K562 (cell line): ENCODE data around the gene CLCF1. TPM values are rescaled to one million over a fixed set of nuclear protein-coding genes. Genes with fewer than 3 reads are reported as not detected.

Experiments
- ATAC-seq: fragments of 200-7000 bp; cut with Tn5 transposase; 3 replicates; pipeline ENCODE4 v1.9.1; 2020; ENCODE audit warnings: moderate library complexity
- BruUV-seq: library from RNA; stranded (reverse); fragments of 400-500 nt; replicated peaks from 2 replicates; lab custom pipeline; 2021; lab: Mats Ljungman, UMichigan
- CTCF ChIA-PET: fragments of 300-600 bp; formaldehyde crosslinking; extraction: SDS; loops from one replicate; lab custom pipeline; 2021; ENCODE audit warnings: low intra/inter-chr PET ratio; lab: Yijun Ruan, JAX
- POLR2A ChIA-PET: fragments of 300-600, 350-650 bp; sonication (Branson Sonifier 250); formaldehyde crosslinking; extraction: SDS; loops from one replicate; lab custom pipeline; 2021; ENCODE audit warnings: antibody characterized with exemption, inconsistent platforms; lab: Yijun Ruan, JAX
- DNase-seq, 4 experiments: peaks; one replicate each; pipeline versions ENCODE4 v3.0.0 to v3.0.0-alpha.2; 2011 to 2018; ENCODE audit warnings: low spot score in 3 of 4, mixed read lengths in 3 of 4; ENCODE audit errors: extremely low read depth in 1 of 4
- FAIRE-seq: peaks from 2 replicates; lab custom pipeline; 2011; peaks lifted over from hg19 to GRCh38; lab: Jason Lieb, UNC
- H2AFZ ChIP-seq: 2 replicates; pipeline ENCODE4 v1.6.0; 2011; ENCODE audit warnings: low read depth, low read length, control low read depth, inconsistent platforms
- H3K27ac ChIP-seq: fragments of 200-600 bp; 3 replicates; pipeline ENCODE4 v1.8.0; 2011; ENCODE audit warnings: low read depth, mild to moderate bottlenecking, control low read depth, inconsistent platforms, low read length, moderate library complexity, mixed read lengths; ENCODE audit errors: extremely low read depth
- H3K27me3 ChIP-seq, 2 experiments: fragments of 300-600 bp in 1 of 2; 2 replicates in 1 of 2; 3 replicates in 1 of 2; pipeline versions ENCODE4 v1.6.0 to v1.8.0; 2011; ENCODE audit warnings: inconsistent platforms in 2 of 2, low read length in 2 of 2, mild to moderate bottlenecking in 1 of 2, mixed read lengths in 1 of 2, moderate library complexity in 1 of 2; ENCODE audit not compliant: control insufficient read depth in 2 of 2, insufficient read depth in 2 of 2
- H3K36me3 ChIP-seq: fragments of 300-600 bp; 3 replicates; pipeline ENCODE4 v1.8.0; 2011; ENCODE audit warnings: mild to moderate bottlenecking, low read length, inconsistent platforms; ENCODE audit not compliant: control insufficient read depth, insufficient read depth
- H3K4me1 ChIP-seq, 2 experiments: fragments of 200-600 bp in 1 of 2; replicated peaks in 1 of 2; 2 replicates in 1 of 2; 3 replicates in 1 of 2; pipeline versions ENCODE4 v1.5.1 to v1.8.0; 2011; ENCODE audit warnings: inconsistent platforms in 2 of 2, low read length in 2 of 2, mild to moderate bottlenecking in 1 of 2, mixed read lengths in 1 of 2, moderate library complexity in 1 of 2; ENCODE audit not compliant: control insufficient read depth in 2 of 2, insufficient read depth in 2 of 2
- H3K4me2 ChIP-seq: 2 replicates; pipeline ENCODE4 v1.6.1; 2011; ENCODE audit warnings: low read length, control low read depth, inconsistent platforms, mixed read lengths; ENCODE audit not compliant: insufficient read depth
- H3K4me3 ChIP-seq: fragments of 200-600 bp; sonication (generic), shearing (Covaris generic); 2 replicates; pipeline ENCODE4 v1.5.1; 2016; ENCODE audit warnings: control low read depth, inconsistent platforms
- H3K79me2 ChIP-seq: fragments of 200-600 bp; 3 replicates; pipeline ENCODE4 v1.8.0; 2011; ENCODE audit warnings: low read length, inconsistent platforms; ENCODE audit not compliant: control insufficient read depth, insufficient read depth
- H3K9ac ChIP-seq, 2 experiments: 2 replicates each; pipeline versions ENCODE4 v1.6.0 to v1.6.1; 2011; ENCODE audit warnings: low read depth in 2 of 2, low read length in 2 of 2, control low read depth in 1 of 2, inconsistent platforms in 1 of 2, mild to moderate bottlenecking in 1 of 2, mixed read lengths in 1 of 2; ENCODE audit not compliant: insufficient read depth in 1 of 2
- H3K9me1 ChIP-seq: one replicate; pipeline ENCODE4 v1.6.0; 2011; ENCODE audit warnings: inconsistent platforms, mild to moderate bottlenecking, low read length, moderate library complexity; ENCODE audit not compliant: control insufficient read depth, insufficient read depth
- H3K9me3 ChIP-seq: replicated peaks from 2 replicates; pipeline ENCODE4 v1.5.1; 2011; ENCODE audit warnings: low read depth, low read length, inconsistent platforms; ENCODE audit not compliant: control insufficient read depth, insufficient read depth
- H4K20me1 ChIP-seq: replicated peaks from 2 replicates; pipeline ENCODE4 v1.6.1; 2011; ENCODE audit warnings: low read length, inconsistent platforms, mixed read lengths; ENCODE audit not compliant: control insufficient read depth, insufficient read depth
- DDX20 ChIP-seq: fragments of 450-650 bp; IDR thresholded peaks from 2 replicates; pipeline ENCODE4 v1.6.1; 2016; ENCODE audit warnings: missing genetic modification characterization, low read depth, mild to moderate bottlenecking, missing compliant biosample characterization, moderate library complexity
- FUS ChIP-seq: fragments of 200-400 bp; formaldehyde crosslinking; optimal IDR thresholded peaks from 2 replicates; pipeline ENCODE3; 2017; ENCODE audit warnings: low read depth, low read length
- JUNB ChIP-seq: fragments of 450-650 bp; formaldehyde crosslinking; conservative IDR thresholded peaks from 2 replicates; pipeline ENCODE4 v1.4.0; 2020; ENCODE audit warnings: mild to moderate bottlenecking
- KAT7 ChIP-seq: sonication (generic); formaldehyde crosslinking; IDR thresholded peaks from 2 replicates; pipeline ENCODE4 v1.8.0; 2022; ENCODE audit warnings: missing genetic modification reagents, mild to moderate bottlenecking, borderline replicate concordance
- KDM4B ChIP-seq, 2 experiments: fragments of 450-650 bp in 1 of 2; sonication (generic) in 1 of 2; IDR thresholded peaks; 2 replicates each; pipeline ENCODE4 v1.6.1; 2016 to 2017; ENCODE audit warnings: borderline replicate concordance in 2 of 2, antibody characterized with exemption in 1 of 2, low read depth in 1 of 2, mild to moderate bottlenecking in 1 of 2
- SMARCC2 ChIP-seq: fragments of 450-650 bp; IDR thresholded peaks from 2 replicates; pipeline ENCODE4 v1.6.1; 2017; ENCODE audit warnings: antibody characterized with exemption, moderate library complexity, mild to moderate bottlenecking, low read depth
- SP1 ChIP-seq: sonication (generic); formaldehyde crosslinking; IDR thresholded peaks from 2 replicates; pipeline ENCODE4 v1.8.1; 2022; ENCODE audit warnings: mild to moderate bottlenecking, missing genetic modification reagents
- ZC3H4 ChIP-seq: sonication (generic); formaldehyde crosslinking; IDR thresholded peaks from 2 replicates; pipeline ENCODE4 v1.9.0; 2021; ENCODE audit warnings: missing genetic modification reagents, borderline replicate concordance
- ZNF134 ChIP-seq: fragments of 250-450 bp; sonication (Bioruptor Pico); conservative IDR thresholded peaks from 2 replicates; pipeline ENCODE4 v1.4.0; 2020
- WGBS: fragments of 100-300 bp; shearing (Covaris generic); methylation state at CpG from one replicate; pipeline ENCODE4 v1.1.6; 2016; ENCODE audit warnings: low coverage, mixed read lengths; ENCODE audit not compliant: insufficient coverage; ENCODE audit errors: missing lambda C conversion rate; 5-methylcytosine and 5-hydroxymethylcytosine counted together
- in situ Hi-C: fragments of 300-500 bp; cut with MboI; formaldehyde crosslinking; loops from 4 replicates; pipeline ENCODE4 v1.15.0; 2018; ENCODE audit warnings: inconsistent platforms, mixed read lengths
- intact Hi-C: fragments of 100-400 bp; cut with micrococcal nuclease; formaldehyde crosslinking; loops from 2 replicates; pipeline ENCODE4 v1.14.2; 2022
- polyA plus RNA-seq, 8 experiments: library from polyadenylated mRNA; depleted of rRNA in 4 of 8; stranded (reverse) in 5 of 8; unstranded in 3 of 8; fragments of >200 nt; fragmentation: Nextera tagmentation in 2 of 8; fragmentation: Illumina TruSeq in 1 of 8; extraction: Ambion mirVana in 2 of 8; extraction: Trizol in 1 of 8; gene quantifications; 2 replicates each; pipeline versions ENCODE4 v1.2.1 to v1.2.3, GENCODE V29; 2011 to 2014; ENCODE audit warnings: inconsistent platforms in 1 of 8, missing spikeins in 1 of 8
- total RNA-seq, 7 experiments: library from RNA; depleted of rRNA in 6 of 7; stranded (reverse); fragments of >200 nt in 6 of 7; fragmentation: Illumina TruSeq in 2 of 7; extraction: Trizol in 2 of 7; gene quantifications; 2 replicates each; pipeline versions ENCODE4 v1.2.1 to v1.2.3, GENCODE V29; 2011 to 2021; ENCODE audit warnings: low replicate concordance in 1 of 7
- TF ChIP-seq, protein P1 (sequence below): fragments of 450-650 bp; IDR thresholded peaks from 2 replicates; pipeline ENCODE4 v1.6.1; 2017; ENCODE audit warnings: antibody characterized with exemption, mild to moderate bottlenecking
- TF ChIP-seq, protein P2 (sequence below), 3 experiments: fragments of 200-800 bp in 1 of 3; sonication (Bioruptor generic) in 1 of 3; sonication (generic) in 1 of 3; formaldehyde crosslinking in 1 of 3; IDR thresholded peaks; 2 replicates each; pipeline versions ENCODE4 v1.6.1 to v1.8.0; 2016 to 2022; ENCODE audit warnings: mild to moderate bottlenecking in 2 of 3, missing compliant biosample characterization in 2 of 3, missing genetic modification characterization in 2 of 3, missing genetic modification reagents in 1 of 3
- TF ChIP-seq, protein P3 (sequence below): fragments of 450-650 bp; conservative IDR thresholded peaks from 2 replicates; pipeline ENCODE4 v1.6.1; 2016; ENCODE audit warnings: missing genetic modification characterization, low read depth, mild to moderate bottlenecking, missing compliant biosample characterization, moderate library complexity

The CLCF1 gene
- total and polyA plus RNA-seq, 9 of the 15 experiments (the other 6 are each of a cell fraction or from before 2014, with no cell fraction given) = 0.49 to 5.8 (median 3.0) TPM

DNA sequence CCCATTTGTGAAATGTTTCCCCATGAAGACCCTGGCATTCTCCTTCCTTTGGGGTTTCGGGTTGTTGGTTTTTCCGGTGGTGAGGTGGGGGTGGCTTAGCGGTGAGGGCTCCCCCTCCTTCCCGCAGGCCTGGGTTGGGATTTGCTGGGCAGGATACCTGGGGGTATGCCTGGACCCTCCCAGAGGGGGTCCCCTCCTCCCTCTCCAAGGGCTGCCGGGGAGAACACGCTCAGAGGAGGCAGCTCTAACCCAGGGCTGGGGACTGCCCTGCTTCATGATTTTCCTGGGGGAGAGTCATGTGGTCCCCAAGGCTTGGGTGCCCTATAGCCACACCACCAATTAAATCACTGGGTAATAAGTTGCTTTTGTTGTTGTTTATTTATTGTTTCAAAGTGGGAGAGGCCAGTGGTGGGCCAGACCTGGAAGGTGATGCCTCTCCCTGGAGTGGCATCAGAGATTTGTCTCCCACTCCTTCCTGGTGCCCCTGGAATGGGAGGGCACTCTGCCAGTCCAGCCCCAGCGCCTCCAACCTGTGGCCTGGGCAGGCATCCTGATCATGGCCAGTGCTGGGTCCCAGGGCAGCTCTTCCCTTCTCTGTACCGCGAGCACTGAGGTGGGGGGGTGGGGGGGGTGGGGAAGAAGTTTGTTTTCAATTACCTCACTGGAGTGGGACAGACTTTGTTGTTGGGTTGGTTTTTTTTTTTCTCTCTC lies 1.3 kb upstream of the CLCF1 start:
- Histone ChIP-seq H3K27me3 (no peaks in the 10 kb centered on the region), H2AFZ (peak overlapping the region; percentile 73), H3K36me3 (no peaks in the 10 kb centered on the region), H3K27ac (peak overlapping the region; percentile 95), H3K4me3 (peak overlapping the region; percentile 96), H3K9ac (peak overlapping the region; percentile 90 to 95), H3K79me2 (peaks cover 39% of the 10 kb centered on the region; the same call in 2 of the 3 replicates), H3K4me1 (peaks cover 65 to 84% of the 10 kb centered on the region in 2 experiments), H4K20me1 (no peaks in the 10 kb centered on the region), H3K9me3 (no peaks in the 10 kb centered on the region), H3K9me1 (no peaks in the 10 kb centered on the region), H3K4me2 (peak overlapping the region; percentile 79)
- no peak for ATAC-seq
- CTCF ChIA-PET = interaction anchor here (0.7 to 4.1 kb wide), 3 partner anchors 17 to 54 kb away, joined by 4 to 21 read pairs (median 5); partner anchors contain the start of gene POLD4
- 14% methylated on average over 8 of the region's 9 CpGs for WGBS
- no peak for DNase-seq
- FAIRE-seq = no peak
- TSS peak; percentile 75 for BruUV-seq
- in situ Hi-C loops = no loop called here
- POLR2A ChIA-PET = interaction anchor here (0.5 to 2.3 kb wide), 6 partner anchors 12 to 128 kb away, joined by 3 to 11 read pairs (median 4); partner anchors contain the start of gene PPP1CA
- intact Hi-C loops = no loop called here
- 0 out of 2 replicates have a peak, but pooled peaks have one; percentile 2 for TF ChIP-seq SMARCC2
- TF ChIP-seq, protein P1, sequence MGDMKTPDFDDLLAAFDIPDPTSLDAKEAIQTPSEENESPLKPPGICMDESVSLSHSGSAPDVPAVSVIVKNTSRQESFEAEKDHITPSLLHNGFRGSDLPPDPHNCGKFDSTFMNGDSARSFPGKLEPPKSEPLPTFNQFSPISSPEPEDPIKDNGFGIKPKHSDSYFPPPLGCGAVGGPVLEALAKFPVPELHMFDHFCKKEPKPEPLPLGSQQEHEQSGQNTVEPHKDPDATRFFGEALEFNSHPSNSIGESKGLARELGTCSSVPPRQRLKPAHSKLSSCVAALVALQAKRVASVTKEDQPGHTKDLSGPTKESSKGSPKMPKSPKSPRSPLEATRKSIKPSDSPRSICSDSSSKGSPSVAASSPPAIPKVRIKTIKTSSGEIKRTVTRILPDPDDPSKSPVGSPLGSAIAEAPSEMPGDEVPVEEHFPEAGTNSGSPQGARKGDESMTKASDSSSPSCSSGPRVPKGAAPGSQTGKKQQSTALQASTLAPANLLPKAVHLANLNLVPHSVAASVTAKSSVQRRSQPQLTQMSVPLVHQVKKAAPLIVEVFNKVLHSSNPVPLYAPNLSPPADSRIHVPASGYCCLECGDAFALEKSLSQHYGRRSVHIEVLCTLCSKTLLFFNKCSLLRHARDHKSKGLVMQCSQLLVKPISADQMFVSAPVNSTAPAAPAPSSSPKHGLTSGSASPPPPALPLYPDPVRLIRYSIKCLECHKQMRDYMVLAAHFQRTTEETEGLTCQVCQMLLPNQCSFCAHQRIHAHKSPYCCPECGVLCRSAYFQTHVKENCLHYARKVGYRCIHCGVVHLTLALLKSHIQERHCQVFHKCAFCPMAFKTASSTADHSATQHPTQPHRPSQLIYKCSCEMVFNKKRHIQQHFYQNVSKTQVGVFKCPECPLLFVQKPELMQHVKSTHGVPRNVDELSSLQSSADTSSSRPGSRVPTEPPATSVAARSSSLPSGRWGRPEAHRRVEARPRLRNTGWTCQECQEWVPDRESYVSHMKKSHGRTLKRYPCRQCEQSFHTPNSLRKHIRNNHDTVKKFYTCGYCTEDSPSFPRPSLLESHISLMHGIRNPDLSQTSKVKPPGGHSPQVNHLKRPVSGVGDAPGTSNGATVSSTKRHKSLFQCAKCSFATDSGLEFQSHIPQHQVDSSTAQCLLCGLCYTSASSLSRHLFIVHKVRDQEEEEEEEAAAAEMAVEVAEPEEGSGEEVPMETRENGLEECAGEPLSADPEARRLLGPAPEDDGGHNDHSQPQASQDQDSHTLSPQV = 0 out of 2 replicates have a peak, but pooled peaks have one; percentile 56
- TF ChIP-seq FUS = no peak
- TF ChIP-seq ZNF134 (CRISPR knock-in tag) = 0 out of 2 replicates have a peak, but pooled peaks have one; percentile 11
- no peak for TF ChIP-seq DDX20 (tag)
- TF ChIP-seq, protein P2, sequence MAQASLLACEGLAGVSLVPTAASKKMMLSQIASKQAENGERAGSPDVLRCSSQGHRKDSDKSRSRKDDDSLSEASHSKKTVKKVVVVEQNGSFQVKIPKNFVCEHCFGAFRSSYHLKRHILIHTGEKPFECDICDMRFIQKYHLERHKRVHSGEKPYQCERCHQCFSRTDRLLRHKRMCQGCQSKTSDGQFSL (CRISPR knock-in tag; IDR thresholded peaks at IDR 0.05) = no peak; the same call in 1 of the 2 replicates
- TF ChIP-seq, protein P2 (tag; IDR thresholded peaks at IDR 0.05) = peak in 1 of 2 experiments; percentile 85; a peak in 1 of 4 replicates
- TF ChIP-seq ZC3H4 (CRISPR knock-in tag) = 0 out of 2 replicates have a peak, but pooled peaks have one; percentile 34
- TF ChIP-seq KDM4B (IDR thresholded peaks at IDR 0.05; ENCODE audit: borderline replicate concordance in 2 of 2, low read depth in 1 of 2) = 0 out of 4 replicates have a peak, but pooled peaks of 1 of the 2 experiments have one; percentile 20
- no peak for TF ChIP-seq JUNB (CRISPR knock-in tag)
- TF ChIP-seq, protein P3, sequence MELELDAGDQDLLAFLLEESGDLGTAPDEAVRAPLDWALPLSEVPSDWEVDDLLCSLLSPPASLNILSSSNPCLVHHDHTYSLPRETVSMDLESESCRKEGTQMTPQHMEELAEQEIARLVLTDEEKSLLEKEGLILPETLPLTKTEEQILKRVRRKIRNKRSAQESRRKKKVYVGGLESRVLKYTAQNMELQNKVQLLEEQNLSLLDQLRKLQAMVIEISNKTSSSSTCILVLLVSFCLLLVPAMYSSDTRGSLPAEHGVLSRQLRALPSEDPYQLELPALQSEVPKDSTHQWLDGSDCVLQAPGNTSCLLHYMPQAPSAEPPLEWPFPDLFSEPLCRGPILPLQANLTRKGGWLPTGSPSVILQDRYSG = 0 out of 2 replicates have a peak, but pooled peaks have one; percentile 6
- TF ChIP-seq KAT7 (CRISPR knock-in tag) = 0 out of 2 replicates have a peak, but pooled peaks have one; percentile 63
- peak; percentile 34; the same call in 1 of the 2 replicates for TF ChIP-seq SP1 (CRISPR knock-in tag)
